Endothelial cell of umbilical vein (primary cell): Measurements from ENCODE around the gene RAB6B. TPM values are rescaled to one million over a fixed set of nuclear protein-coding genes. Genes with fewer than 3 reads are reported as not detected.

Experiments
- BruUV-seq: library from RNA; stranded (reverse); fragments of 400-500 nt; replicated peaks from 2 replicates; lab custom pipeline; 2021; lab: Mats Ljungman, UMichigan
- CTCF ChIA-PET: fragments of 300-600, 350-600 bp; sonication (Branson Sonifier 250); formaldehyde crosslinking; loops from one replicate; lab custom pipeline; 2021; ENCODE audit warnings: antibody characterized with exemption, inconsistent platforms; lab: Charles Lee
- POLR2A ChIA-PET: fragments of 300-600, 350-600 bp; sonication (Branson Sonifier 250); formaldehyde crosslinking; loops from one replicate; lab custom pipeline; 2021; ENCODE audit warnings: antibody characterized with exemption, inconsistent platforms; lab: Charles Lee
- DNase-seq: peaks from one replicate; pipeline ENCODE4 v3.0.0-alpha.2; 2011; ENCODE audit warnings: low read depth, low spot score
- FAIRE-seq: peaks from 2 replicates; lab custom pipeline; 2011; peaks lifted over from hg19 to GRCh38; lab: Jason Lieb, UNC
- H2AFZ ChIP-seq: 2 replicates; pipeline ENCODE4 v1.6.0; 2012; ENCODE audit warnings: low read depth, low read length, control low read depth, inconsistent platforms
- H3K27ac ChIP-seq: 2 replicates; pipeline ENCODE4 v1.5.1; 2011; ENCODE audit warnings: low read depth, mild to moderate bottlenecking, control low read depth, low read length, moderate library complexity; ENCODE audit not compliant: insufficient read depth
- H3K27me3 ChIP-seq, 2 experiments: 2 replicates each; pipeline versions ENCODE4 v1.6.0 to v1.6.1; 2011; ENCODE audit warnings: low read length in 2 of 2, mixed read lengths in 1 of 2; ENCODE audit not compliant: control insufficient read depth in 2 of 2, insufficient read depth in 2 of 2
- H3K36me3 ChIP-seq, 2 experiments: 2 replicates in 1 of 2; 3 replicates in 1 of 2; pipeline ENCODE4 v1.5.1; 2011; ENCODE audit warnings: low read length in 2 of 2, mild to moderate bottlenecking in 1 of 2, moderate library complexity in 1 of 2; ENCODE audit not compliant: control insufficient read depth in 2 of 2, insufficient read depth in 2 of 2; ENCODE audit errors: extremely low read depth in 1 of 2
- H3K4me1 ChIP-seq: 3 replicates; pipeline ENCODE4 v1.5.1; 2011; ENCODE audit warnings: mild to moderate bottlenecking, low read length; ENCODE audit not compliant: control insufficient read depth, insufficient read depth; ENCODE audit errors: extremely low read depth
- H3K4me2 ChIP-seq: 2 replicates; pipeline ENCODE4 v1.6.1; 2011; ENCODE audit warnings: low read length, control low read depth, mixed read lengths; ENCODE audit not compliant: insufficient read depth
- H3K4me3 ChIP-seq, 3 experiments: fragments of 200-600 bp in 1 of 3; sonication (generic), shearing (Covaris generic) in 1 of 3; replicated peaks in 1 of 3; 2 replicates each; pipeline ENCODE4 v1.5.1; 2011 to 2016; ENCODE audit warnings: control low read depth in 3 of 3, low read length in 3 of 3, mild to moderate bottlenecking in 2 of 3, inconsistent platforms in 1 of 3, low read depth in 1 of 3, moderate library complexity in 1 of 3; ENCODE audit not compliant: insufficient read depth in 1 of 3
- H3K79me2 ChIP-seq: 2 replicates; pipeline ENCODE4 v1.6.0; 2012; ENCODE audit warnings: low read length, inconsistent platforms; ENCODE audit not compliant: control insufficient read depth, insufficient read depth
- H3K9ac ChIP-seq: replicated peaks from 2 replicates; pipeline ENCODE3; 2011; ENCODE audit warnings: low read length, control low read depth; ENCODE audit not compliant: insufficient read depth; ENCODE audit errors: extremely low read depth
- H3K9me1 ChIP-seq: replicated peaks from 3 replicates; pipeline ENCODE4 v1.6.0; 2011; ENCODE audit warnings: mild to moderate bottlenecking, low read length; ENCODE audit not compliant: control insufficient read depth, insufficient read depth; ENCODE audit errors: extremely low read depth
- H3K9me3 ChIP-seq: replicated peaks from 2 replicates; pipeline ENCODE4 v1.5.1; 2012; ENCODE audit warnings: low read length, inconsistent platforms; ENCODE audit not compliant: control insufficient read depth, insufficient read depth
- H4K20me1 ChIP-seq: replicated peaks from 2 replicates; pipeline ENCODE3; 2011; ENCODE audit warnings: mild to moderate bottlenecking, low read length; ENCODE audit not compliant: control insufficient read depth, insufficient read depth; ENCODE audit errors: extremely low read depth
- EZH2 ChIP-seq: IDR thresholded peaks from 2 replicates; pipeline ENCODE4 v1.6.1; 2012; ENCODE audit warnings: borderline replicate concordance, low read depth, mild to moderate bottlenecking, moderate library complexity, low read length, inconsistent platforms; ENCODE audit not compliant: severe bottlenecking
- FOS ChIP-seq: IDR thresholded peaks from 2 replicates; pipeline ENCODE4 v1.6.1; 2011; ENCODE audit warnings: mild to moderate bottlenecking, low read length, moderate library complexity, borderline replicate concordance; ENCODE audit not compliant: insufficient read depth
- MAX ChIP-seq: IDR thresholded peaks from 2 replicates; pipeline ENCODE4 v1.6.1; 2011; ENCODE audit not compliant: insufficient read depth, insufficient read length
- MYC ChIP-seq: IDR thresholded peaks from one replicate; pipeline ENCODE4 v1.6.1; 2011; ENCODE audit warnings: mild to moderate bottlenecking, low read depth, low read length
- POLR2AphosphoS5 ChIP-seq: IDR thresholded peaks from 2 replicates; pipeline ENCODE4 v1.6.1; 2012; ENCODE audit warnings: low read depth, mild to moderate bottlenecking, control low read depth, low read length, moderate library complexity; ENCODE audit not compliant: insufficient read depth
- dilution Hi-C: fragments of 300-500 bp; cut with MboI; formaldehyde crosslinking; loops from one replicate; pipeline ENCODE4 v1.15.0; 2019; ENCODE audit warnings: low sequenced_read_pairs; ENCODE audit not compliant: extremely low pct_ligation_motif_present
- intact Hi-C: fragments of 100-400 bp; cut with micrococcal nuclease; formaldehyde crosslinking; loops from one replicate; pipeline ENCODE4 v1.10.0; 2022
- polyA plus RNA-seq, 4 experiments: library from polyadenylated mRNA; depleted of rRNA in 3 of 4; stranded (reverse) in 3 of 4; unstranded in 1 of 4; fragments of >200 nt; gene quantifications; 2 replicates each; pipeline versions ENCODE4 v1.2.1 to v1.2.3, GENCODE V29; 2011 to 2012; ENCODE audit warnings: missing spikeins in 1 of 4
- total RNA-seq: library from RNA; stranded (reverse); gene quantifications from 2 replicates; pipeline ENCODE4 v1.2.3, GENCODE V29; 2021
- TF ChIP-seq, protein P1 (sequence below), 2 donors: IDR thresholded peaks; 1 replicate in 1 of 2; 2 replicates in 1 of 2; pipeline ENCODE4 v1.5.1; 2011; ENCODE audit warnings: low read length in 2 of 2, mild to moderate bottlenecking in 2 of 2, moderate library complexity in 2 of 2, control low read depth in 1 of 2, inconsistent platforms in 1 of 2, low read depth in 1 of 2; ENCODE audit not compliant: insufficient read depth in 1 of 2; ENCODE audit errors: extremely low read depth in 1 of 2

Gene RAB6B
- total and polyA plus RNA-seq, 2 donors (not counting 3 experiments of a cell fraction or from before 2014, with no cell fraction given): 1.7 to 6.7 TPM

DNA sequence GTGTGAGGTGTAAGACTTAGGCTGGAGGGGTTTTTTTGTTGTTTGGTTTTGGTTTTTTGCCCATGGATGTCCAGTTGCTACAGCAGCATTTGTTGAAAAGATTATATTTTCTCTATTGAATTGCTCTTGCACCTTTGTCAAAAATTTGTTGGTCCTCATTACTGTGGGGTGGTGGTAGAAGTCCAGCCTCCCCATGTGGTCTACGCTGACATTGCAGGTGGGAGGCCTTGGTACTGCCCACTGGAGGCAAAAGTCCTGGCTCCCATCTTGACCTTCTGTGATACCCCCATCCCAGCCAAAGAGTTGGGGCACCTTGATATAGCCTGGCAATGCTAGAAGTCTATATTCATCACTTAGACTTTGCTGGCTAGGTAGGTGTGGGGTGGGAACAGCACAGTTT is 5.4 kb upstream of the RAB6B start:
- POLR2A ChIA-PET: no interaction called here

More for the DNA sequence above, 5.4 kb upstream of the RAB6B start:
- TF ChIP-seq EZH2: no peak
- TF ChIP-seq POLR2AphosphoS5: no peak
- TF ChIP-seq MYC: no peak
- no peak for TF ChIP-seq FOS
- TF ChIP-seq, protein P1, sequence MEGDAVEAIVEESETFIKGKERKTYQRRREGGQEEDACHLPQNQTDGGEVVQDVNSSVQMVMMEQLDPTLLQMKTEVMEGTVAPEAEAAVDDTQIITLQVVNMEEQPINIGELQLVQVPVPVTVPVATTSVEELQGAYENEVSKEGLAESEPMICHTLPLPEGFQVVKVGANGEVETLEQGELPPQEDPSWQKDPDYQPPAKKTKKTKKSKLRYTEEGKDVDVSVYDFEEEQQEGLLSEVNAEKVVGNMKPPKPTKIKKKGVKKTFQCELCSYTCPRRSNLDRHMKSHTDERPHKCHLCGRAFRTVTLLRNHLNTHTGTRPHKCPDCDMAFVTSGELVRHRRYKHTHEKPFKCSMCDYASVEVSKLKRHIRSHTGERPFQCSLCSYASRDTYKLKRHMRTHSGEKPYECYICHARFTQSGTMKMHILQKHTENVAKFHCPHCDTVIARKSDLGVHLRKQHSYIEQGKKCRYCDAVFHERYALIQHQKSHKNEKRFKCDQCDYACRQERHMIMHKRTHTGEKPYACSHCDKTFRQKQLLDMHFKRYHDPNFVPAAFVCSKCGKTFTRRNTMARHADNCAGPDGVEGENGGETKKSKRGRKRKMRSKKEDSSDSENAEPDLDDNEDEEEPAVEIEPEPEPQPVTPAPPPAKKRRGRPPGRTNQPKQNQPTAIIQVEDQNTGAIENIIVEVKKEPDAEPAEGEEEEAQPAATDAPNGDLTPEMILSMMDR (IDR thresholded peaks at IDR 0.05; ENCODE audit: extremely low read depth in 1 of 2, insufficient read depth in 1 of 2, low read depth in 1 of 2, low read length in 2 of 2): peak in 1 of 2 donors; percentile 23
- no peak for TF ChIP-seq MAX
- H3K36me3 ChIP-seq: no peaks in the 10 kb centered on the region
- BruUV-seq: no TSS peak
- H4K20me1 ChIP-seq: no peaks in the 10 kb centered on the region
- H3K9me3 ChIP-seq: no peaks in the 10 kb centered on the region
- no peaks in the 10 kb centered on the region for H3K79me2 ChIP-seq
- peaks cover 15 to 16% of the 10 kb centered on the region in 2 experiments for H3K27me3 ChIP-seq
- dilution Hi-C loops (no loop called here), intact Hi-C loops (no loop called here)
- H3K27ac ChIP-seq: no peak overlapping the region
- no peak overlapping the region for H3K9ac ChIP-seq
- CTCF ChIA-PET: no interaction called here
- no peak overlapping the region for H2AFZ ChIP-seq
- H3K4me3 ChIP-seq: no peak overlapping the region
- H3K4me1 ChIP-seq: peaks cover under 1% of the 10 kb centered on the region
- H3K4me2 ChIP-seq: no peak overlapping the region
- no peak for DNase-seq
- no peaks in the 10 kb centered on the region for H3K9me1 ChIP-seq
- FAIRE-seq: no peak
